HG03135 (cell line): ENCODE results near the gene CHST13.

Experiments
- ATAC-seq: cut with Tn5 transposase; IDR thresholded peaks from one replicate; pipeline ENCODE4 v1.9.1; 2021; ENCODE audit warnings: mild to moderate bottlenecking, moderate library complexity; ENCODE audit not compliant: unreplicated experiment

Gene CHST13

DNA sequence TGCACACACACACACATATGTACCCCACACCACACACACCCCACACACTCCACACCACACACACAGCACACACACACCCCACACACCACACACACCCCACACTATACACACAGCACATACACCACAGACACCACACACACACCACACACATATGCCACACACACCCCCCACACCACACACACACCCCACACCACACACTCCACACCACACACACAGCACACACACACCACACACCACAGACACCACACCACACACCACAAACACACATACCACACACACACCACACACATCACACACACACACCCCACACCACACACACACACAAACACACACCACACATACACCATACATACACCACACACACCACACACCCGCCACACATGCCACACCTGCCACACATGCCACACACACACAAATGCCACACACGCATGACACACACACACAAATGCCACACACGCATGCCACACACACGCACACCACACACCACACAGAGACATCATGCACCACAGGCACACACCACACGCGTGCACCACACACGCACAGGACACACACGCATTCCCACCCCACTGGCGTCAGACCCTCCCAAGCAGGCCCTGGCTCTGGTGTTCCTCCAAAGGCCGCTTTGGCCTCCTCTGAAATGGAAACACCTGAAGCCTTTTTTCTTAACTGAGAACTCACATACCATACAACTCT is 15.7 kb downstream of the CHST13 start:
- ATAC-seq, result no peak

DNA sequence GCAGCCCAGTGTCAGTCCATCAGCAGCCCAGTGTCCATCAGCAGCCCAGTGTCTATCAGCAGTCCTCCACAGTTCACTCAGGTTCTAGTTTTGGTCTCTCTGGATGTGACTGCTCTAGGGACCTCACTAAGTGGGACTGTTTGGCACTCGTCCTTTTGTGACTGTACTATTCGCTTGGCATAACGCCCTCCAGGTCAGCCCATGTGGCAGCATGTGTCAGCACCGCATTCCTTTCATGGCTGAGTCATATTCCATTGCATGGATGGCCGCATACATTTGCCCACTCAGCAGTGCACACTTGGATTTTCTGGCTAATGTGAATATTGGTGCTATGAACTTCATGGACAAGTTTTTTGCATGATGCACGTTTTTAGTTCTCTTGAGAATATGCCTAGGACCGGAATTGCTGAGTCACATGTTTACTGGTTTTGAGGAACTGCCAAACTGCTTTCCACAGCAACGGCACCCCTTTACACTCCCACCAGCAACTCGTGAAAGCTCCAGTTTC is 16.4 kb downstream of the CHST13 start:
- no peak for ATAC-seq

DNA sequence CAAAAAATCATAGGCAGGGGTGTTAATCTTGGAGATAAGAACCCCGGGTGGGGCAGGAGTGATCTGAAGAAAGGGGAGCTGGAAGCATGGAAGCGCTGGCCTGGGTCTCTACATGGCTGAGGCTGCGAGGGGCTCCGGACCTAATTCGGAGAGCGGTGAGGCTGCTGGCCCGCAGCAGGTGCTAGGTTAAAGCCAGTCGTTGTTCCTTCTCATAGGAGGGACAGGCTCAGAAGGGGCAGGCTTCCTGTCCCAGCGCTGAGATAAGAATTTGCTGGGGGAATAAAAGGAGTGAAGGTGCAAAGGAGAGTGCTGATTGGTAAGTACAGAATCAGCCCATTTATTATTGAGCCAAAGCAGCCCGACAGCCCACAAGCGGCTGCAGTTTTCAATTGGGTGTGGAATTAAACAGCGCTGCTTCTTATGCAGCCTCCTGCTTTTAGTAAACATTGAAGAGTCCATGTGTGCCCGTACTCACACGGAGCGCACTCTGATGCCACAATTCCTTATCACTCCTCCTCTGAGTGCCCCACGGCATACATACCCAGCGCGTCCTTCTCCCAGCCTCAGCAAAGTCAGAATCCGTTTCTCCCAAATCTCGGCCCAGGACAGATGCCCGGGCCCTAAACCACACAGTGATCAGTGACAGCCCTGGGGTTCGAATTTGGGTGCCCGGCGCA is 17.1 kb downstream of the CHST13 start:
- no peak for ATAC-seq

DNA sequence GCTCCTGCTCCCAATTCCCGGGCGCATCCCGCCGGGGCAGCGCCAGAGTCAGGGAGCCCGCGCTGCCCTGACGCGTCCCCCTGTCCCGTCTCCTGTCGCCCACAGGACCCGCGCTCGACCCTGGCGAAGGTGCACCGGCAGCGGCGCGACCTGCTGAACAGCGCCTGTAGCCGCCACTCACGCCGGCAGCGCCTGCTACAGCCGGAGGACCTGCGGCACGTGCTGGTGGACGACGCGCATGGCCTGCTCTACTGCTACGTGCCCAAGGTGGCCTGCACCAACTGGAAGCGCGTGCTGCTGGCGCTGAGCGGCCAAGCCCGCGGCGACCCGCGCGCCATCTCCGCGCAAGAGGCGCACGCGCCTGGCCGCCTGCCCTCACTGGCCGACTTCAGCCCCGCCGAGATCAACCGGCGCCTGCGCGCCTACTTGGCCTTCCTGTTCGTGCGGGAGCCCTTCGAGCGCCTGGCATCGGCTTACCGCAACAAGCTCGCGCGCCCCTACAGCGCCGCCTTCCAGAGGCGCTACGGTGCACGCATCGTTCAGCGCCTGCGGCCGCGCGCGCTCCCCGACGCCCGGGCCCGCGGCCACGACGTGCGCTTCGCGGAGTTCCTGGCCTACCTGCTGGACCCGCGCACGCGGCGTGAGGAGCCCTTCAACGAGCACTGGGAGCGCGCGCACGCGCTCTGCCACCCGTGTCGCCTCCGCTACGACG is 17.8 kb downstream of the CHST13 start:
- no peak for ATAC-seq

DNA sequence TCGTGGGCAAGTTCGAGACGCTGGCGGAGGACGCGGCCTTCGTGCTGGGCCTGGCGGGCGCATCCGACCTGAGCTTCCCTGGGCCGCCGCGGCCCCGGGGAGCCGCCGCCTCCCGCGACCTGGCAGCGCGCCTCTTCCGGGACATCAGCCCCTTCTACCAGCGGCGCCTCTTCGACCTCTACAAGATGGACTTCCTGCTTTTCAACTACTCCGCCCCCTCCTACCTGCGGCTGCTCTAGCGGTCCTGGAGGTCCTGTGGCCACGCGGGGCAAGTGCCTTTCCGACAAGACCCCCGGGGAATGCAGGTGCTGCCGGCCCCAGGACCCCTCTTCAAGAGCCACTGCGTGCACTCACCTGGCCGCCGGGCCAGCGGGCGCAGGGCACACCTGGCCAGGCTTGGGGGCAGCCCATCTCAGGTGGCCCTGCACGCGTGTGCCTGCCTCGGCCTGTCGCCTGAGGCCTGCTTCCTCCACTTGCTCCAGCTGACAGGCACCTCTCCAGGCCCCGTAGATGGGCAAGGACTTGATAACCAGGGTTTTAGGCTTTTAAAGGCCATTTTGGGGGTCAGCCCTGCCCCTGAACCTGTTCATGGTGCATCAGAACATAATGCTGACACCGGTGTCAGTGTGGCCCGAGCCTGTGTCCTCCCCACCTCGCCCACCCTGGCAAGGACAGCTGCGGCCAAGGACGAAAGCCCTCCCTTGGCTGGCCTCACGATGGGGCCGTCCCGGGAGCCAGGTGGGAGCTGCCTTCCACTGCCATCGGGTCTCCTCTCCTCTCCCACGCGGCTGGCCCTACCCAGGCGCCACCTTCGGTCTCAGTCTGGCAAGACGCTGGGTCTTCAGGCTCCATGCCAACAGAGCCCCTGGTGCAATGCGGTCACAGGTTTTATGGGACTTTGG is 18.6 kb downstream of the CHST13 start:
- no peak for ATAC-seq

DNA sequence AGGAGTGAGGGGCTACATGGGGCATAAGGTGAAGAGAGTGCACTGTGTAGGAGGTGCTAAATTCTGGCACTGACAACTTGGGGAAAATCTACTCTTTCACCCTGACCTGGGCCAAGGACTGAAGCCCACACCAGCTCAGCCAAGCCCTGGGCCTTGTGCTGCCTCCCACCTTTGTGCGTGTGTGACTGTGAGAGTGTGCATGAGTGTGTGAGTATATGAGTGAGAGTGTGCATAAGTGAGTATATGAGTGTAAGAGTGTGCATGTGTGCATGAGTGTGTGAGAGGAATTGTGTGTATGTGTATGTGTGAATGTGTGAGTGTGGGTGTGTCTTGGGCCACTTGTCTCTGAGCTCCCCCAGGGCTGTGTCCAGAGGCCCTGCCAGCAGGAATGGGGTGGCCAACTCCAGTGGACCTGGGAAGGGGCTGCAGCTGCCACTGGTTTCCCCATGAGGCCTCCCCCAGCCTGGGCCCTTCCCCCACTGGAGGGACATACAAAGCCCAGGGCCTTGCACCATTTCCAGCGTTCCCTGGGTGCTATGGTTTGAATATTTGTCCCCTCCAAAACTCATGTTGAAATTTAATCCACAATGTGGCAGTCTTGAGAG is 19.6 kb downstream of the CHST13 start:
- ATAC-seq, result no peak

DNA sequence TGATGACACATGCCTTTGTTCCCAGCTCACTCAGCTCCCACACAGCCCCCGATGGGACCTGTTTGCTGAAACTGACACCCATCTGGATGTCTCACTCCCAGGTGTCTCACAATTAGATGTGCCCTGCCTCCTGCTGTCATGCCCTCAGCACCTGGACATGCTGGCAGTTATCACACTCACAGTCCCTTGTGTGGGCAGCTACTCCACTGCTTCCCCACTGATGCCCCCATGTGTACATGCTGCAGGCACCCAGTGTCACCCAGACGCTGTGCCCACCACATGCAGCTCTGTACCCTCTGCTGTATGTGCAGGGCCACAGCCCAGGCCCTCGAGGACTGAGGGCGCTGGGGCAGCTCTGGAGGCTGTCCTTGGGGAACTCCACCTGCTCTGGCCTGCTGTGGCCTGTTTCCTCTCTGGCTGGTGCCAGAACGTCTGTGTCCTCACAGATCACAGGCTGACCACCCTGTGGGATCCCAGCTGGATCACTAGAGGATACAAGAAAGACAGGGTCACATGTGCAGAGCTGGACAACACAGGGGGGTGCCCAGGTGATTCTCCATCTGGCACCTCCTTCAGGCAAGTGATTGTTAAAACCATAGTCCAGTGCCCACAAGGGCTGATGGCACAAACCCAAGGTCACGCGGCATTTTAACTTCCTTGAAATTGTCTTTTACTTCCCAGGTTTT is 20.8 kb downstream of the CHST13 start:
- no peak for ATAC-seq

DNA sequence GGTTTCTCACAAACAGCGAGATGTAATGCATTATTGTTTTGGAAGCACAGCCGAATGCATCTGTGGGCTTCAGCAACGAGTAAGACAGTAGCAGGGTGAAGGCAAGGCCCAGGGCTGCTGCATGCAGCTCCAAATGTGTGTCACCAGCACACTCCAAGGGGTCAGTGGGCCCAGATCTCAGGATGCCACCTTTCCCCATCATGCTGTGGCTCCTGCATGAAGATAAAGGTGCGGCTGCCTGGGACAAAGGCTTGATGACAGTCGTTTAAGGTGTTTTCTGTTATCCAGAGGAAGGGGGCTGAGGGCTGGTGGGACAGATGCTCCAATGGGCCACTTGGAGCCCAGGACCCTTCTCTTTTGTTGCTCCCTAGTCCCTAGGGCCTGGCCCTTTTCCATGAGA is 21.6 kb downstream of the CHST13 start:
- ATAC-seq, result no peak

DNA sequence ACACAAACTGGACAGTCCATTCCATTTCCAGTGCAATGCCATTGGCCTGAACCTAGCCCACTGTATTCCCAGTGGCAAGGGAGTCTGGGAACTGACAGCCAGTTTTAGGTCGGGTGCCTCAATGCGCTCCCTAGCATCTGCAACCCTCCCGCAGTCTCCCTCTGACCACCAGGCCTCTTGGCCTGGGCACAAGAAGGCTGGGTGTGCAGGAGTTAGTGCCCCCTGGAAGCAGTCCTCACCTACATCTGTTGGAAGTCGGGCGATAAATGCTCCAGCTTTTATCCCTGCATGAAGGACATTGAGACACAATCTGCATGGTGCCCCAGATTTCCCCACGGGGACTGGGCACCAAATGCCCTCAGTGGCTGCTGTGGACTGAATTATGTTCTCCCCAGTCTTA is 22.1 kb downstream of the CHST13 start:
- no peak for ATAC-seq

DNA sequence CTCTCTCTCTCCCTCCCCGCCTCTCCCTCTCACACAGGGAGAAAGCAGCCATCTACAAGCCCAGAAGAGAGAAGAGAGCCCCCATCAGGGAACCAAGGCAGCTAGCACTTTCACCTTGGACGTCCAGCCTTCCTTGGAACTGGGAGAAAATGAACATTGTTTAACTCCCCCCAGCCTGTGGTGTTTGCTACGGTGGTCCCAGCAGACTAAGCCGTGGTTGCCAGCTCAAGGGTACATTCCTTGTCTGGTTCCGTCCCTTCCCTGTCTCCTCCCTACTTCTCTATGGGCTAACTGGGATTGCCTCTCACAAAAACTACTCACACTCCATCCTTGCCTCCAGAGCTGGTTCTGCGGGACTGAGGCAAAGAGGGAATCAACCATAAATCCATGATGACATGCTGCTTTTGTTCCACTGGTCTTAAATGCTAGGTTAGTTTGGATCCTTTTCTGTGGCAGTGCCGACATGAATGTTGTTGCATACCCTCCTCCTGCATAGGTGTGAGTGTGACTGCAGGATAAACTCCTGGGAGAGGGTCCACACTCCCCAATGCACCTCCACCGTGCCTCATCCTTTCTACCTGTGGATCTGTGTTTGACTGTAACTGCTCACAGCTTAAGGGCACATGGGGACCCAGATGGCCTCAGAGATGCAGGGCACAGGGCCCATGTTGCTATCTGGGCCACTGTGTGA is 22.7 kb downstream of the CHST13 start:
- ATAC-seq, result no peak

DNA sequence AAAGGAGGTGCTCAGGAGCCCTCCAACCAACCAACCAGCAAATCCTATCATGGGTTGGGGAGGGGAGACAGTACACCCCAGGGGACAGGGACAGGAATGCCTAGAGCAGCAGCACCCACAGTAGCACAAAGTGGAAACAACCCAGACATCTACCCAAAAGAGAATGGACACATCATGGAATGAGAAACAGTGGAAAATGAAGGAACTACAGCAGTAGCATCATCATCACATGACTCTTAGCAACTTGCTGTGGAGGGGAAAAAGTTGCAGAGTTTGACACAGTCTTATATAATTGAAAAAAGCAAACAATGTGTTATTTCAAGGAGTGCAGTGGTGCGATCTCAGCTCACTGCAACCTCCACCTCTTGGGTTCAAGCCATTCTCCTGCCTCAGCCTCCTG is 23.8 kb downstream of the CHST13 start:
- no peak for ATAC-seq

DNA sequence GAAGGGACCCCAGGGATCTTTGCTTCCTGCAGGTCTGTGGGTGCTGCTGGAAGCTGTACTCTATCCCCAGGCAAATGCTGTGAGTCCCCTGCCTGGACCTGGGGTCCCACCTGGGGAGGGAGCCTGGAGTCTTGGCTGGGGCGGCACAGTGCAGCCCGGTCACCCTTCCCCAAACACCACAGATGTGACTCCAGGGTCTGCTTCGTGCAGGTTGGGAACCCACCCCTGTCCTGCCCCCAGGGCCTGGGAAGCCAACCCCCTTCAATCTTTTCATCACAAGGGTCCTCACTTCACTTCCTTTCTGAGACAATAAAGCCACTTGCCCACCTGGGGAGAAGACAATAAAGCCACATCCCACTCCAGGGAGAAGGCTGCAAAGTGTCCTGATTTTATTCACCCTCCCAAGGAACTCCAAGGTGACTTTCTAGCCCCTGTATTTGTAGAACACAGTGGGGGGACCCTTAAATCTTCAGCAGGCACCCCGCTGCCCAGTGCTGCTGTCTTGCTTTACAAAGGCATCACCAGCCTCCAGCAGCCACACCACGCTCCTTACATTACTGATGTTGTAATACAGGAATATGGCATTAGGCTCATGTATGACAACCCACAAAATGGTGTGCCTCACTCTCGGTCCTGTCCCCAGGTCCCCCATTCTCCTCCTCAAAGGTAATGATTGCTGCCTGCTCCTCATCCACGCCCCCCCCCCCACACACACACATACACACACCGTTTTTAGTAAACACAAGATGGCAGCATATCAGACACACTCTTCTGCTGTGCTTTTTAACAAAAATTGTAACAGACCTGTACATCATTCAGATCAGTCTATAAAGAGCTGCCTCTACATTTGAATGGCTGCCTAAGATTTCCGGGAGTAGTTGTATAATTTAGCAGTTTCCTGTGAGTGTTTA is 24.9 kb downstream of the CHST13 start:
- ATAC-seq, result no peak

DNA sequence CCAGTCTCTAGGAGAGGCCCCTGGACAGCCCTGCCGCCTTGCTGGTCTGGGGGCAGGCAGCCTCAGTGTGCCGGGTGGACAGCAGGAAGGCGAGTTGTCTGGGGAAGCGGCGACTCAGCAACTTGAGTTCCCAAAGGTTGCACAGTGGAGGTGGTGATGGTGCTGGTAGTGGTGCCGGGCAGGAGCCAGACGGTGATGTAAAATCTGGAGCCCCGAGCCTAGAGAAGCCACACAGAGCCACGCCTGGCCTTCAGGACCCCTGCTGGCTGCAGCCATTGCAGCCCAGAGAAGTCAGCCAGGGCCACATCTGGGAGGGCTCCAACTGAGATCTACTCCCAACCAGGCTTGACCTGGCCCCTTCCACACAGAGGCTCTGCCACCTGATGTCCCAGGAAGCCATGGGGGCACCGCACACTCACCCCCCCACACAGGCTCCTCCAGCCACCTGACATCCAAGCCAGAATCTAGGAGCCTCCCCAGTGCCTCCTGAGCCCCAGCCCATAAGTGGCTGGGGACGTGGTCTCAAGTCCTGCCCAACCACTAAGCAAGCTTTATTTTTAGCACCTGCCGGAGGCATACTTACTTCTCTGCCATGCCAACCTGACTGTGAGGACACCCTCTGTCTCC is 26.0 kb downstream of the CHST13 start:
- ATAC-seq, result no peak

DNA sequence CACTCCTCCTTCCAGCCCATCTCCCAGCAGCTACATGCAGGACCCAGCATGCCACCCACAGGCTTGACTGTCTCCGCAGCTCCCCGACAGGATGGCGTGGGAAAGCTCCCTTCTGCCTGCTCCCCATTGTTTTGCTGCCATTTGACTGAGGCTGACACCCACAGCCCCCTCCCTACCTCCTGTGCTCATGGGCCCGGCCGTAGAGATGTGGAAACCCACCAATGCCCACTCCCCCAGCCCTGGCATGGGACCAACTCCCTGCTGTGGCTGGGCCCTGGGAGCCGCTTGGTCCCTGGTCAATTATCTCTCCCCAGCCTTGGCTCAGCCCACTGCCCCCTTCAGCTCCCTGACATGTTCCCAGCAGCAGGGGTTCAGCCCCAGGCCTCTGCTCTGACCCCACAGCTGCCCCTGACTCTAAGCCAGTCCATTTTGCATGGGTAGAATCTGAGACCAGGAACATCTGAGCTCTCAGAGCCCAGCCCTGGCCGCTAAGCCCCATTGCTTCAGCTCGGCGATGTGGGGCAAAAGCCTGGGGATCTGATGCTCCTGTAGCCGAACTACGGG is 26.6 kb downstream of the CHST13 start:
- ATAC-seq, result no peak

DNA sequence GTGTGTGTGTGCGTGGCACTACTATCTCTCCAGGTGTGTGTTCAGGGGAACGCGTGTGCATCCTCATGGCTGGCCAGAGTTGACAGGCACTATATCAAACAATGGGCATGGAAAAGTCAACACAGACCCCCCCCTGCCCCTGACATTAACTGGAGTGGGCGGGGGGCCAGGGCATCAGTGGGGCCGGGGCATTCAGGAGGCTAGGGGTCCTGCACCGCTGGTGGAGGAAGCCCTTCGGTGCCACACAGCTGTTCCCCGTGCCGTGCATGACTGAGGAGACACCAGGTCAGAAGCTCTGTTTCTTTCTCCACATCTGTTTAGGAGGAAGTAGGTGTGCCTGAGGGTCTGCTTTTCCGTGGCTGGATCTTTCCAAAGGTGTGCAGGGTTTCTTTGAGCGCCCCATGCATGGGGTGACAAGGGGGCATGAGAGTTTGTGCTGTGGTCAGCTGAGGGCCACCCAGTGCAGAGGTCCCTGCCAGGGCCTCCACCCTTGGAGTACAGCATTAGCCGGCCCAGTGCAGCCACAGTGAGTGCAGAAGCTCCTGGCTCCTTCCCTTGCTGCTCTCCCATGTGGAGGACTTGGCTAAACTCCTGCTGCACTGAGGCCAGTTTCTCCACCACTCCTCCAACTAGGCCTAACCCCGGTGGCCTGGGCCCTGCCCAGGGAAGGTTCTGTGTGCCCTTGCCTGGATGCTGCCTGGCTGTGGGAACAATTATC is 27.3 kb downstream of the CHST13 start:
- no peak for ATAC-seq

DNA sequence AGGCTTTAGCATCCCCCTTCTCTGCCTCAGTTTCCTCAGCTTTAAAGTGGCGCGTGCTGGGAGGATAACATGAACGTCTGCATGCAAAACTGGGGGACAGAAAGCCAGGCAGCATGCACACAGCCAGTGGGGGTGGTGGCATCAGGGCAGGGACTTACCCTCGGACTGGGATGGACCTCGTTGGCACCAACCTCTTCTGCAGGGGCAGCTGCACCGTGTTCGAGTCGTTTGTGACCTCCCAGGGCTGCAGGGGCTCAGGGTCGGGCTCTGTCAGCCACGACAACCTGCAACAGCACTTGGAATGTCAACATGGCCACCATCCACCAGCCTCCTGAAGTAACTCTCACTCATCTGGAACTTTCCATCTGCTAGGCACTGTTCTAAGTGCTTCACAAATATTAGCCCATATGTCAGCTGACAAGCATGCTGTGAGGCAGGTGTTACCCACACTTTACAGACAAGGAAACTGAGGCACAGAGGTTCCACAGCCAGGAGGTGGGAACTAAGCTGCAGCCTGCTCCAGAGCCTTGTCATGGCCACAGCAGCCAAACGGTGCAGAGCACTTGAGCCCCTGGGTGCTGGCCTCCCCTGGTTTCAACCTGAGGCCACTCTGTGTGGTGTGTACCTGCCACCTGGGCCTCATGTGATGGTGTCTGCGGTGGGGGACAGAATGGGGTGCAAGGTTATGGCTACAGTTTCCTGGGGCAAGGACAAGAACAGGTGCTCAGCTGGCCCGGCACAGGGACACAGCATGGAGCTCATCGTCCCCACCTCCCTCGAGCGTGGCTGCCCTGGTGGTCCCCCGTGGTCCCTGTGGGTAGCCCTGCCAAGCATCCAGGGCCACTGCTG is 28.1 kb downstream of the CHST13 start:
- ATAC-seq, result no peak
